KG1 (cell line): ENCODE data around the gene TOX2.

Experiments
- DNase-seq: peaks from one replicate; lab custom pipeline; 2025; lab: John Stamatoyannopoulos, UW

Gene TOX2

DNA sequence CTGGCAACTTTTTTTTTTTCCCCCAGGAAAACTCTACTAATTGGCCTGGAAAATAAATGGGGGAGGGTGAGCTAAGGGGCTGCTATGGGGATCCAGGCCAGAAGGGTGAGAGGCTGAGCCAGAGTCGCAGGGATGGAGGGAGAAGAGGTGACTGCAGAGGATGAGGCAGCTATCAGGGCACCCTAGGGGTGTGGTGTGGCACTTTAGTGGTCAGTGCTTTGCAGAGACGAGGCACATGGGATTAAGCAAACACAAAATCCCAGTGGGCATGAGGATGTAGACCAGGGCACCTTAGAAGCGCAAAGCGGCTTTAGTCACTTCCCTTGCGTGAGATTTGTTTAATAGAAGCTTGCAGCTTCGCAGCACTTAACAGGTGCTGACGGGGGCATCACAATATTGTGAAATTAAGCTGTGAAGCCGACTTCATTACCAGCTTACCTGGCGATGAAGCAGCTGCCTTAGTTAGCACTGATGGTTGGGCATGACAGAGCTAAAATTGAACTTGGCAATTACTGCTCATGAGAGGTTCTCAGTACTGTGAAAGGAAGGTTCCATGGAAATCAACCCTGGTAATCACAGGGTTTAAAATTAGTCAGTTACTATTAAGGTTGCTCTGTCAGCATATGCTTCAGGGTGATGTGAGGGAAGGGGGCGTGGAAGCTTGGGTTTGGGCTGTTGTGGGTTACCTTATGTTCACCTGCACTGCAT is 26.0 kb downstream of the TOX2 start:
- no peak for DNase-seq

GRCh38 chr20:43941476-43942200 is 27.0 kb downstream of the TOX2 start:
- DNase-seq, result peak; percentile 56

- DNase-seq, result no peak
Observed at GRCh38 chr20:43942201-43942590, 27.5 kb downstream of the TOX2 start.

DNA sequence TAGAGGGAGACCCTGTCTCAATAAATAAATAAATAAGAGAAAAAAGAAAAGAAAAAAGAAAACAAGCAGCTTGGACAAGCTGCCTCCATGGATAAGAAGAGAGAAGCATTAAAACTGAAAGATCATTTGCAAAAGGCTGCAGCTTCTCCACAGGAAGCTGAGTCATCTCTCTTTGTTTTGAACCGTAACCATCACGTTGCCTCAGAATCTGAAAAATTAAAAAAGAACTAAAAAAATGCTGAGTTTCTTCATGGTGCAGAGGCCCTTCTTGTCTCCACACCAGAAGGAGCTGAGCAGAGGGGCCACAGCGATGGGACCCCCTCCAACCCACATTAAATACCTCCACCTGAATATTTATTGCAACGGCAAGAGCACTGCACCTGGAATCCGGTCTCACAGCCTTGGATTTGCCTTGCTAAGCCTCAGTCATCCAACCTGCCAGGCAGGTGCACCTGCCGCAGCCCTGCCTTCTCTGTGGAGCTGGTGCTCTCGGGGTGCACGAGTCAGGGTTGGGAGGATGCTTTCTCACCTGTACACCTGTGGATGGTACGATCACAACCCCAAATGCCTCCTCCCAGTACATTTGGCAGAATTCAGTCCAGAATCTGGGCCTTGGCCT is 28.1 kb downstream of the TOX2 start:
- peak; percentile 39 for DNase-seq

GRCh38 chr20:43943725-43944124 is 29.1 kb downstream of the TOX2 start:
- no peak for DNase-seq

GRCh38 chr20:43944653-43945235 is 30.1 kb downstream of the TOX2 start:
- no peak for DNase-seq

GRCh38 chr20:43945391-43946205 is 30.9 kb downstream of the TOX2 start:
- DNase-seq, result no peak

DNA sequence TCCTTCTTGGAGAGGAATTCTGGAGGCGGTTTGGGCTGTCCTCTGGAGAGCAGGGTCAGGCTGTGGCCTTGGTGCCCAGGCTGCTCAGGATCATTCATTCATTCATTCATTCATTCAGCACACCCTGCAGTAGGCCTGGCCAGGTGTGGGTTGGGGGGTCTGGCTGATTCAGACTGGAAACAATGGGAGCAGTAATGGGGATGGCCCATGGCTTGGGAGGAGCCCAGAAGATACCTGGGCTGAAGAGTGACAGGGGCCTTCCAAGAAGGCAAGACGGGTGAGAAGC is 31.5 kb downstream of the TOX2 start:
- no peak for DNase-seq

DNA sequence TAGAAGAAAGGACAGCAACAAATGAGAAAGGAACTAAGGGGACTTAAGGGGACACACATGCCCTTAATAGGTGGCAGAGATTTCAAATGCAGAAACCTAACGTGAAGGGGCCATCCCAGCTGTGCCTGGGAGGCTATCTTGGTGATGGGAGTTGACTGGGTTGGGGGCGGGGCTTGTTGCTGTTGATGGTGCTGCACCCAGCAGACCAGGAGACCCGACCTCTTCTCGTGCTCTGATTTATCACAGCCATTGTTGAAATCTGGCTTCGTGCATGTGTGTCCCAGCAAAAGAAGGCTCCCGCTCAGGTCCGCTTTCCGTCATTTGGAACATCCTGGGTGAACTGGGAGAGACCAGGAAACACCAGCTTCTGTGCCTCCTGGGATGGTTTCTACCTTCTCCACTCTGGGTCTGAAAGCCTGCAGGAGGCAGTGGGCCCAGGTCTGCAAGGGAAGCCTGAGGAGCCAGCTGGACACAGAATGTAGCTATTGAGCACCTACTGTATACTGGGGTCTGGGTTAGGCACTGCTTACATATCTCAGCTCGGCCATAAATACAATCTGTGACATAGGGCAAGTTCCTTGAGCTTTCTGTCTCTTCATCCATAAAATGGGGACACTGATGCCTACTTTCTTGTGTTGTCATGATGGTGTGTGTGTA is 32.1 kb downstream of the TOX2 start:
- DNase-seq, result no peak

- no peak for DNase-seq
Observed at GRCh38 chr20:43947316-43947710, 32.7 kb downstream of the TOX2 start.

GRCh38 chr20:43948455-43948854 is 33.8 kb downstream of the TOX2 start:
- no peak for DNase-seq

GRCh38 chr20:43949248-43949647 is 34.6 kb downstream of the TOX2 start:
- no peak for DNase-seq

GRCh38 chr20:43949741-43950618 is 35.3 kb downstream of the TOX2 start:
- peak; percentile 67 for DNase-seq

DNA sequence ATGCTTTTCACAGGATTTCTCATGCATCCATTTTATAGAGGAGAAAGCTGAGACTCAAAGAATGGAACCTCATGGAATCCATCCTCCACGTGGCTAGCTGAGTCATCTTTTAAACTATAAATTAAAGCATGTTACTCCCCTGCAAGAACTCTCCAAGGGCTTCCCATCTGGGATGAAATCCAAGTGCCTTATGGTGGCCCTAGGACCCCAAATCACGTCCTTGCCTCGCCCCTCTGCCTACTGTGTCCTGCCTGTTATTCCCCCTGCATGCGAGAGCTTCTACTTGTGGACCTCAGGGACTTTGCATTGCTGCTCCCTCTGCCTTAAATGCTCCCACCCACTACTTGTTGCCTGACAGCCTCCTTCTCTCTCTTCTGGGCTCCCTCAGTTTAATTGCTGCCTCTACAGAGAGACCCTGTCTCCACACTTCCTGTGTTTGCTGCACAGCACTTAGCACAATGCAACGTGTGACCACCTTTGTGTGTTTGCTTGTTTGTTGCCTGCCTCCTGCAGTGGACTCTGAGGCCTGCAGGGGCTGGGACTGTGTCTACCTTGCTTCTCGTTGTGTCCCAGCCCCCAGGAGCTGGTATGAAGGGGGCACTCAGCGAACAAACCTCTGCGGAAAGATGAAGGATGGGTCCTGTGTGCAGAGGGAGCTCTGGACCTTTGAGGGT is 39.4 kb downstream of the TOX2 start:
- no peak for DNase-seq

- no peak for DNase-seq
Observed at GRCh38 chr20:43954704-43955061, 40.0 kb downstream of the TOX2 start.

DNA sequence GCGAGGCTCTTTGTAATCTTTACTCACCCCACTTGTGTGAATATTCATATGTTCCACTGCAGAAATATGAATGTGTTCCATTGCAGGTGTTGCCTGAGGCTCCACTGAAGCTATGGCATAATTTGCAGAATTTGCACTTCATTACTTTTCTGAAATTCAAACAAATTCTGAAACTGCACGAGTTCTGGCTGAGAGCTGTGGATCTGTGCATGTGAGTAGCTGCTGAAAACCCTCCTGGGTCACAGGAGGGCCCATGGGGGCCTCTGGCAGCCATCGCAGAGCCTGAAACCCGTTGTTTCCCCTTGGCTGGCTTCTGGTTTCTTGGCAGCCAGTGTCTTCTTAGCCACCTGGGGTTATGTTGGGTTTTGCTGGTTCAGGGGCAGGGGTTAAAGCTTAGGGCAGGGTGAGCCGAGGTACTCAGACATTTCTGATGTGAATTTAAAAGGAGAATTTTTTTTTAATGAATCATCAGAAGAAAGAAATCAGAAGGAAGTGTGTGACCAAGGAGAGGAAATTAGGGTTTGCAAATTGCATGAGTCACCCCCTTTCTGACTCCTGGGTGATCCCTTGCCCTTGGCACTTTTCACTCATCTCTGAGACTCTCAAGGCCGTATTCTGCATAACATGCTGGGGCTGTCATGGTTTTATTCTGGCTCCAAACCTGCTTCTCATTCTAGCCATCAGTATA is 40.6 kb downstream of the TOX2 start:
- DNase-seq, result peak; percentile 62

DNA sequence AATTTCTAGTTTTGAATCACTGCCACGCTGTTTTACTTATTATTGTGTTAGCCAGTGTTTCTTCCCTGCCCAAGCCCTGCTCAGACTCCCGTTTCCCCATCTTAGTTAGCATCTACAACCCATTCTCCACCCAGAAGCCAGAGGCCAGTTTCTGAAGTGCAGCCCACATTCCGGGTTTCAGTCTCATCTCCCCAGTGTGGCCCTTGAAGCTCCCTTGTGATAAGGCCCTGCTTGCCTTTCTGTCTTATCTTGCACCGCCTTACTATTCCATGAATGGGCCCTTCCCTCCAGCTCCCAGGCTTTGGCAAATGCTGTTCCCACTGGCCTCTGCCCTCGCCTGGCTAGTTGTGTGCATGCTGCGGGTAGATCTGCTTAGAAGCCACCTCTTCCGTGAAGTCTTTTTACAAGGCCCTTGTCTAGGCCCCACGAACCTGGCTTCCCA is 41.1 kb downstream of the TOX2 start:
- no peak for DNase-seq

DNA sequence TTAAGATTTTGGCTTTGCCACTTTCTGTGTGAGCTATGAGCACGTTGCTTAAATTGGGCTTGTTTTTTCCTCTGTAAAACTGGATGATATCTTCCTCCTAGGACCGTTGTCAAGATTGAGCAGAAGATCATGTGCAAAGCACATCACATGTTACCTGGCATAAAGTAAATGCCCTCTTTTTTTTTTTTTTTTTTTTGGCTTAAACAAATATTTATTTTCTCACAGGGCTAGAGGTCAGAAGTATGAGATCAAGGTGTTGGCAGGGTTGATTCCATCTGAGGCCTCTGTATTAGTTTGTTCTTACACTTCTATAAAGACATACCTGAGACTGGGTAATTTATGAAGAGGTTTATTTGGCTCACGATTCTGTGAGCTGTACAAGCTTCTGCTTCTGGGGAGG is 42.7 kb downstream of the TOX2 start:
- no peak for DNase-seq

DNA sequence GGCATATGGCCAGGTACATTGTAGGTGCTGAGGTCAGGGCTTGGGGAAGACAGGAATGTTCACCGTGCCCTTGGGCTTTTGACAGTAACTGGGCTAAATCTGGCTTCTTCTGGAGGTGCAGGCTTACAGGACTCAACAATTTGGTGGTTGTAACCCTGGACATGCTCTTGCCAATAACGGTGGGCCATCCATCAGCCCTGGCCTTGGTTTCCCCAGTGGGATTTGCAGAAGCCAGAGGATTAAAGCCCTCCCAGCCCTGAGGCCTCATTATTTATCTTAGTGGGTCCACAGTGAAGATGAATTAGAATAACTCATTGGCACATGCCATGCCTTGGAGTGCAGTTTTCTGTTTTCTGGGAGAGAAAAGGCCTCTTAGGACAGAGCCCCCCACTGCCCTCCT is 44.0 kb downstream of the TOX2 start:
- no peak for DNase-seq
